T-helper 1 cell (primary cell): ENCODE data around the gene CORO7.

Source experiments
- DNase-seq, 5 donors: peaks; one replicate each; pipeline ENCODE4 v3.0.0-alpha.2; 2012 to 2020

Gene CORO7

DNA sequence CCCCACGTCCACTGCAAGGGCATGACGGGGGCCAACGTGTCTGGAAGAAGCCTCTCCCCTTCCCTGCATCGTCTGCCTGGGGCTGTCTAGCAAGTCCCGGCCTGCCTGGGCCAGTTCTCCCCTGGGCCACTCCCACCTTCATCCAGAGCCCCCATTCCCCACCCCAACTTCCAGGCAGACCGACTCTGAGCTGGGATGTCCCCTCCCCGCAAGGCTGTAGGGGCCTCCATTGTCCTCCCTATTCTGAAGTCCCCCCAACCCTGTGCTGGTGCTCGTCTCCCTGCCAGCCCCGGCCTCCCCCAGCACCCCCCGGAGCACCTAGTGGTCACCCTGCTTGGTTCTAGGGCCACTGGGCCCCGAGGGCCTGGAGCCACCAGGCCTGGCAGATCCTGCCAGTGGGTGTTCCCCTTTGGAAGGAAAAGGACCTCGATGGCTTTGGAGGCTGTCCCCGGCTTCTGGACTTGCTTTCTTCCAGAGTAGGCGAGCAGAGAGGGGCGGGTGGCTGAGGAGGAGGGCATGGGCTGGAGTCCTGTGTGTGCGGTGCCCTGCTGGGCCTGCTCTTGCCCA lies 95.7 kb downstream of the CORO7 start:
- DNase-seq, result no peak

- DNase-seq, result peak in 3 of 5 donors; percentile 30 to 53 (median 37)
Measured at GRCh38 chr16:4319454-4320421, 96.7 kb downstream of the CORO7 start.

- no peak for DNase-seq
Measured at GRCh38 chr16:4318967-4319366, 97.4 kb downstream of the CORO7 start.

GRCh38 chr16:4318451-4318910 lies 97.9 kb downstream of the CORO7 start:
- DNase-seq, result no peak

DNA sequence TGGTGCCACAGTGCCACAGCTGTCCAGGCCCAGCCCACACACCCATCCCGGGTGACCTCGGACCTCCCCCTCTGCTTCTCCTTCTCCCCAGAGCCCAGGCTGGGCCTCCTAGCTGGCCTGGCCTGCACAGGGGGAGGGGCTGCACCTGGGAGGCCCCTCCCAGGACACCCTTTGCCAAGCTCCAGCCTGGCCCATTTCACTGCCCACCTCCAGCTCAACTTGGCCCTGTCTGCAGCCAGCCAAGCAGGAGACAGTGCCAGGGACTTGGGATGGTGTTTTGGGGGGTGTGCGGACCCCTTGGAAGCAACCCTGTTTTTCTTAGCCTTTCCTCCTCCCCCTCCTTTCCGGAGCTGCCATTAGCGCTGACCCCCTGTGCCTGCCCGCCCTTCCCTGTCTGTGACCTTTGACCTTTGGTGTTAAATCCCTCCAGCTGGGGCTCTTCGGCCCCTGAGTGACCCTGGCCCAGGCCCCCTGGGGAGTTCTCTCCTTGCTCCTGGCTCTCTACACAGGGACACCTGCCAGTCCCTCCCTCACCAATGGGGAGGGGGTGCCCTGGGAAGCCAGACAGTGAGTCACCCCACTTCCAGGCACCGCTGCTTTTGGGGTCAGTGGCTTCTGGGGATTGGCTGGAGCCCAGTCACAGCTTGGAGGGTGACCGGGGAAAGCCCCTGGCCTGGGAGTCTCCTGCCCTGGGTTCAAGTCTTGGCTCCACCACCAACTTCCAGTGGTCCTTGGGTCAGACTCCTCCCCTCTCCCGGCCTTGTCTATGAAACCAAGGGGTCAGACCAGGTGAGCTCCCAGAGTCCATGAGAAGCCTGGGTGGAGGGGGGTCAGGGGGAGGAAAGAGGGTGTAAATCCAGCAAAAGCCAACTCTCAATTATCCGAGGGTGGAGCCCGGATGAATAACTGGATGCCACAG lies 98.6 kb downstream of the CORO7 start:
- no peak for DNase-seq

DNA sequence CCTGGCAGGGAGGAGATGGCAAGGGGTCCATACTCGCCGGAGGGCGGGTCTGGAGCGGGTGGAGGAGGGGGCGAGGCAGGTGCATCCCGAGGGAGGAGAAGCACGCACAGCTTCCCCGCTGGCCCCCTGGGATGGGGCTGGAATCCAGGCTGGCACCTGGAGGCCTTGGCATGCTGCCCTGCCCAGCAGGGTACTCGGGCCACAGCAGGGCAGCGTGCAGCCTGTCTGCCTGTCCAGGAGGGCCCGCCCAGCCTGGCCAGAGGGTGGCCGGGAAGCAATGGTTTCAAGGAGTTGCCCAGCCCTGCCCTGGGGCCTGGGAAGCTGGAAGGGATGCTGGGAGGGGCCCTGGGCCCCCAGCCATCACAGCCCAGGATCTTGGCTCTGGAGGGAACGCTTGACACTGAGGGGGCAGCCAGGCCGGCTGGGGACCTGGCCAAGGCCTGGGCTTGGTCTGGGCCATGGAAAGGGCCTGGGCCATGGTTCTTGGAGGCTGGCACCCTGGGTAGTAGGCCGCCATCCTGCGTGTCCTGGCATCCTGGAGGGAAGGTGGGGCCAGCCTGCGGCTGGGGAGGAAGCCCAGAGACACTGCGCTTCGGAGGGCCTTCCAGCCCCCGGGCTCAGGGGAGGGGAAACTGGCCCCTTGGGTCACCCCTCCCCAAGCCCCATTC lies 99.4 kb downstream of the CORO7 start:
- no peak for DNase-seq

GRCh38 chr16:4316108-4316863 lies 100.1 kb downstream of the CORO7 start:
- no peak for DNase-seq

GRCh38 chr16:4315186-4316107 lies 100.9 kb downstream of the CORO7 start, which contains the start of gene GLIS2:
Gene GLIS2, plus strand, starts transcription at chr16:4316067. Its CDS starts 16,214 bp downstream, at chr16:4332281.
- DNase-seq, result peak in 2 of 5 donors; percentile 42

GRCh38 chr16:4314532-4315185 lies 101.7 kb downstream of the CORO7 start:
- DNase-seq, result peak in 1 of 5 donors; percentile 48

- DNase-seq, result no peak
Measured at GRCh38 chr16:4313563-4314531, 102.5 kb downstream of the CORO7 start.

DNA sequence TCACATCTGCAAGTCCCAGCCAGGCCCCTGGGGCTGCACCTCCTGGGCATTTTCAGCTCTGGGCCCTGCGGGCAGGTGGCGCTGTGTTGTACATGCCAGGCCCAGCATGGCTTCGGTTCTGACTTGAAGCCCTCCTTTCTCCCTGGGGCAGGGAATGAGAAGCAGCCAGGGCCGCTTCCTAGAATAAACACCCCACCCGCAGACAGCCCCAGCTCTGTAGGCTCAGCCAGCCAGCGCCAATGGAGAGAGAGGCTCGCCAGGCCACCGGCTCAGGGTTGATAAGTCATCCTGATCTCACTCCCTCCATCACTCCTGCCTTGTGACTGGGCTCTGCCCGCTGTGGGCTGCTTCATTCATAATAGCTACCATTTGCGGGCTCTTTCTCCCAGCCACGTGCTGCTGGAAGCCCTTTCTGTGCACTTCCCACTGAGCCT lies 106.5 kb downstream of the CORO7 start:
- peak in 3 of 5 donors; percentile 35 to 51 (median 45) for DNase-seq

DNA sequence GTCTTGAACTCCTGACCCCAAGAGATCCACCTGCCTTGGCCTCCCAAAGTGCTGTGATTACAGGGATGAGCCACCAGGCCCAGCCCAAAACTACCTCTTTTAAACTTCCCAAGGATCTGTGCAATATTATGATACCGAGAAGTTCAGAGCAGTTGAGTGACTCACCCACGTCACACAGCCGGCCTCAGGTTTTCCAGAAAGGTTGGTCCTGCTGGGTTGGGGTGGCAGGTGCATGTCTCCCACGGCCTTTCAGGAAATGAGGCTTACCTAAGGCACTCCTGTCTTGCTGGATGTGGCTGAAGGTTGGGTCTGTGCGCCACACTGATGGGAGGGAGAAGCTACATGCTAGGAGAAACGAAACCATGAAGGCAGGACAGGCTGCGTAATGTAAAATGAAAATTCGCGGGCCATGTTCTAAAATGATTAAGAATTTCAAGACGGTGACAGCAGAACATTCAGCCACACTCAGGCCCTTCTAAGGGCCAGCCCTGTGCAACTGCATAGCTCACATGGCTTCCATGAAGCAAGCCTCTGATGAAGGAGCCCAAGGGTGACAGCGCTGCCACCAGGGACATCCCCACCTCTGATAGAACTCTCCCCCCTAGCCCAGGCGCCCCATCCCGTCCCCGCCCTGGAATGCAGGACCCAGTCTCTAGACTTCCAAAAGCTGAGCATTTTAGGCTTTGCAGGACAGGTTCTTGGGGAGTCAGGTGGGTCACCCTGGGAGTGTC lies 107.1 kb downstream of the CORO7 start:
- DNase-seq, result no peak

- DNase-seq, result peak; percentile 95 to 99 (median 97)
Measured at GRCh38 chr16:4307215-4308037, 109.0 kb downstream of the CORO7 start.

GRCh38 chr16:4306470-4307214 lies 109.8 kb downstream of the CORO7 start:
- DNase-seq, result peak in 3 of 5 donors; percentile 41 to 51 (median 41)
